ENCODE results near the gene VDAC1.

GRCh38 chr5:133930813-133931090 is 74.0 kb downstream of the VDAC1 start:
- TF ChIP-seq REST (IDR thresholded peaks at IDR 0.05; ENCODE audit: insufficient read depth in 1 of 2, low read depth in 2 of 2, low read length in 1 of 2) (no peak), POLR2AphosphoS5 (IDR thresholded peaks at IDR 0.05; ENCODE audit: low read depth, low read length) (no peak), TCF7L2 (IDR thresholded peaks at IDR 0.05; ENCODE audit: low read depth, low read length) (no peak), SIN3A (IDR thresholded peaks at IDR 0.05; ENCODE audit: borderline replicate concordance, insufficient read depth, low read depth, low read length) (no peak)
- TF ChIP-seq, protein P1, sequence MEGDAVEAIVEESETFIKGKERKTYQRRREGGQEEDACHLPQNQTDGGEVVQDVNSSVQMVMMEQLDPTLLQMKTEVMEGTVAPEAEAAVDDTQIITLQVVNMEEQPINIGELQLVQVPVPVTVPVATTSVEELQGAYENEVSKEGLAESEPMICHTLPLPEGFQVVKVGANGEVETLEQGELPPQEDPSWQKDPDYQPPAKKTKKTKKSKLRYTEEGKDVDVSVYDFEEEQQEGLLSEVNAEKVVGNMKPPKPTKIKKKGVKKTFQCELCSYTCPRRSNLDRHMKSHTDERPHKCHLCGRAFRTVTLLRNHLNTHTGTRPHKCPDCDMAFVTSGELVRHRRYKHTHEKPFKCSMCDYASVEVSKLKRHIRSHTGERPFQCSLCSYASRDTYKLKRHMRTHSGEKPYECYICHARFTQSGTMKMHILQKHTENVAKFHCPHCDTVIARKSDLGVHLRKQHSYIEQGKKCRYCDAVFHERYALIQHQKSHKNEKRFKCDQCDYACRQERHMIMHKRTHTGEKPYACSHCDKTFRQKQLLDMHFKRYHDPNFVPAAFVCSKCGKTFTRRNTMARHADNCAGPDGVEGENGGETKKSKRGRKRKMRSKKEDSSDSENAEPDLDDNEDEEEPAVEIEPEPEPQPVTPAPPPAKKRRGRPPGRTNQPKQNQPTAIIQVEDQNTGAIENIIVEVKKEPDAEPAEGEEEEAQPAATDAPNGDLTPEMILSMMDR (IDR thresholded peaks at IDR 0.05) = no peak
